NCI-H1417 (cell line): Measurements from ENCODE around the gene SCN1B.
"Not testable (repeated sequence)": the region's sequence is repeated elsewhere in the genome, so short reads cannot be mapped to it uniquely, and the experiment has no call there.

Experiments
- DNase-seq, 3 experiments: peaks; one replicate each; lab custom pipeline; 2025; lab: John Stamatoyannopoulos, UW

The SCN1B gene

GRCh38 chr19:35037716-35038622 lies 7.7 kb downstream of the SCN1B start:
- DNase-seq = no peak

DNA sequence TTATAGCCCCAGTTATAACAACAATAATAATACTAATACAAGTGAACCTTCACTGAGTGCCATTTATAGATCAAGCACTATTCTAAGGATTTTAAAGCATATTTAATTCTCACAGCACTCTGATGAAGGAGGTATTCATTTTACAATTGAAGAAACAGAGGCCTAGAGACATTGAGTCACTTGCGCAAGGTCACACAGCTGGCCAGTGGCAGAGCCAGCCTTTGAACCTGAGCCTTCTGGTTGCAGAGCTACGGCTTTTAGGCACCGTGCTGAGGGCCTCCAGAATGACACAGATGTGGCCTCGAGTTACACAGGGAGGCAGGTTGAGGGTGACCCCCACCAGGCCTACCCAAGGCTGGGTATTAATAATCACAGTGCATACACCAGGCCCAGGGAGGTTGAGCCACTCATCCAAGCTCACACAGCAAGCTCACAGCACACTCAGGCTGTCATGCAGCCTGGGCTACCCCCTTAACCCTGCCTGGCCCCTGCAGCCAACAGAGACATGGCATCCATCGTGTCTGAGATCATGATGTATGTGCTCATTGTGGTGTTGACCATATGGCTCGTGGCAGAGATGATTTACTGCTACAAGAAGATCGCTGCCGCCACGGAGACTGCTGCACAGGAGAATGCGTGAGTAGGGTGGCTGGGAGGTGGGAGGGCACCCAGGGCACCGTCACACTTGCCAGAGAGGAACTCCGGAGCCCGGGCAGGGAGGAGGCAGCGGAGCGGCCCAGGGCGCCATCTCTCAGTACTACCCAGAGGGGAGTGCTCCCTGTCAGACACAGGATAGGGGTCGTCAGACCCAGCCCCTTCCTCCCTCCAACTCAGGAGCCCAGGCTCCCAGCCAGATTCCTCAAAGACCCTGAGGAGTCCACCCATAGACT lies 8.6 kb downstream of the SCN1B start:
- peak in 1 of 3 experiments; percentile 3 for DNase-seq

DNA sequence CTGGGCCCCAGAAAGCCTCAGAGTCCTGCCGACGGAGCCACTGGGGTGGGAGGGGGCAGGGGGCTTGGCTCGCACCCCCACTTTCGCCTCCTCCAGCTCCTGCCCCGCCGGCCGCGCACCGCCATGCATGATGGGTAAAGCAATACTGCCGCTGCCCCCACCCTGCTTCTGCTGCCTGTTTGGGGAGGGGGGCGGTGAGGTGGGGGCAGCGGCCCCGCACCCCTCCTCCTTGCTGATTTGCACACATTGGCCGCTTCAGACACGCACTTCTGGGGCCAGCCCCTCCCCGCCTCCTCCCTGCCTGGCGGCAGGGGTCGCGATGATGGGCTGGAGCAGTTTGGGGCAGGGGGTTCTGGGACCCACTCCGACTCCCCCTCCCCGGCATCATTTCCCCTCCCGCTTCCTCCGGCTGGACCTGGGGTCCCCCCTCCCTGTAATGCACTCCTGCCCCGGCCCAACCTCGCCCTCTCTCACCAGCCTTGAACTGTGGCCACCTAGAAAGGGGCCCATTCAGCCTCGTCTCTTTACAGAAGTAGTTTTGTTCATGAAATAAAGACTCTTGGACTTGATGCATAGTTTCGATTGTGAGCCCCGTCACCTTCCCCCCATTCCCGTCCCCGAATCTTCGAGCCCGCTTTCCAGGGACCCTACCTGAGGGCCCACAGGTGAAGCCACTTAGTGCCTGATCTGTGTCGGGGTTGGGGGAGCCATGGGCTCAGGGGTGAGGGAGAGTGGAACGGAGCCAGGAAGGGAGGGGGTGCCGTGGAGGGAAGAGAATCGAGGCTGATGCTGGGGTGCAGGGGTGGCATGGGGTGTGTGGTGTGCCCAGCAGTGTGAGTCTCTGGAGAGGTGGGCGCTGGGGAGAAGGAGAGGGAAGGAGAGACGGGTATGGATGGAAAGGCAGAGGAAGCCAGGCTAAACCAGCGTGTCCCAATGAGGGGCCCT lies 9.9 kb downstream of the SCN1B start:
- no peak for DNase-seq

GRCh38 chr19:35040826-35041547 lies 10.7 kb downstream of the SCN1B start:
- DNase-seq = no peak

- no peak for DNase-seq
Measured at GRCh38 chr19:35041548-35042055, 11.3 kb downstream of the SCN1B start, which contains the start of gene HPN. Gene HPN, plus strand, starts transcription at chr19:35041721. Its CDS starts 786 bp downstream, at chr19:35042507.

GRCh38 chr19:35042056-35042730 lies 11.9 kb downstream of the SCN1B start:
- no peak for DNase-seq

DNA sequence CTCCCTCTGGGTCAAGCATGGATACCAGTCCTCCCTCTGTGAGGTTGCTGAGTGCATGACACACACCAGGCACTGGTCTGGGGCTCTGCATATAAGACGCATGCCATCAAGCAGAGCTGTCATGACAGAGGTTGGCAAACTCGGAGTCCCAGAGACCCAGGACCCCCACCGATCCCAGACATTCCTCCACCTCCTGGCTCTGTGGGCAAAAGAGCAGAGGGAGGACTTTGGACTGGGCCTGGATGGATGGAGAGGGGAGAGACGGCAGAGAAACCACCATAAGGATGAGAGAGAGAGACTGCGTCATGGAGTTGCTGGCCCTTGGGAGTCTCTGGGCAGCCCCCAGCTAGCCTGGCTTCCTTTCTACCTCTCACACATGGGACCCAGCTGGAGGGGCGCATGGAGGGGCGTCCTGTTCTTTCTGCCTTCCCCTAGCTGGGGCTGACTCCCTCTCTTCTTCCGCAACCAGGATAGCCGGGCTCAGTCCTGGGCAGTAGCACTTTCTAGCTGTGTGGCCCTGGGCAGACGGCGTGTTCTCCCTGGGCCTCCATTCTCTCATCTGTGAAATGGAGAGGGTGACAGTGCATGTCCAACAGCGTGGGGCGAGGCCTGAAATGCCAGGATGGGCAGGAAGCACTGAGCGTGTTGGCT lies 12.8 kb downstream of the SCN1B start:
- no peak for DNase-seq

- no peak for DNase-seq
Measured at GRCh38 chr19:35043906-35044305, 13.6 kb downstream of the SCN1B start.

GRCh38 chr19:35044317-35045117 lies 14.2 kb downstream of the SCN1B start:
- peak in 2 of 3 experiments; percentile 33 to 62 for DNase-seq

DNA sequence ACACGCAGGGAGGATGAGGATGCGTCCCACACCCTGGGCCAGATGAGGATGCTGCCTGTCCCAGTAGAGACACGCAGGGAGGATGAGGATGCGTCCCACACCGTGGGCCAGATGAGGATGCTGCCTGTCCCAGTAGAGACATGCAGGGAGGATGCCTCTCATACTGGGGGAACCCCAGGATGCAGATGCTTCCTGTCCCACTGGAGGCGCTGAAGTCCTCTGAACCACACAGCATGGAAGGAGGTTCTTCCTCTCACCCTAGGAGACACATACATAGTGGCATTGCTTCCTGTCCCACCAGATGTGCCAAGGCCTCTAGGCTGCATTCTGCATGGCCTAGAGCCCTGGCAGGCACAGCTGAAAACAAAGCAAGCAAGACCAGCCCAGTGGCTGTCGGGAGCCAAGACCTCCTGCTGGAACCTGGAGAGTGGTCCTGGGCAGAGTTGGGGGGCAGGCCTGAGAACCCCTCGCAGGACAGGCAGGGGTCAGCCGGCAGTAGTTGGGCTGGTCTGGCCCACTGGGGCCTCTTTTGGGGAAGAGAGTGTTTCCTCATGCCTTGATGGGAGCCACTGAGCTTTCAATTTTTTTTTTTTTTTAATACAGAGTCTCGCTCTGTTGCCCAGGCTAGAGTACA lies 15.5 kb downstream of the SCN1B start:
- DNase-seq = no peak

DNA sequence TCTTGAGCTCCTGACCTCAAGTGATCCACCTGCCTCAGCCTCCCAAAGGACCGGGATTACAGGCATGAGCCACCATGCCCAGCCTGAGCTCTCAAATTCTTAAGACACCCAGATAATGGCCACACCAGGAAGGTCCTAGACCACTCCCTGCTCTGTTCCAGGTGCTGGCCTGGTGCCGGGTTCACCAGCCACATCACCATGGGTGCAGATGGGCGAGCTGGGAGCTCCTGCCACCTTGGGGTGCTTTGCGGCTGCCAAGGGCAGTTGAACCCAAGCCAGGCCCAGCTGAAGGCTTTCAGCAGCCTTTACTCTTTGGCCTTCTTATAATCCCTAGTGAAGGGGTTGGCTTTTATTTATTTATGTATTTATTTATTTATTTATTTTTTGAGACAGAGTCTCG lies 16.2 kb downstream of the SCN1B start:
- no peak for DNase-seq

DNA sequence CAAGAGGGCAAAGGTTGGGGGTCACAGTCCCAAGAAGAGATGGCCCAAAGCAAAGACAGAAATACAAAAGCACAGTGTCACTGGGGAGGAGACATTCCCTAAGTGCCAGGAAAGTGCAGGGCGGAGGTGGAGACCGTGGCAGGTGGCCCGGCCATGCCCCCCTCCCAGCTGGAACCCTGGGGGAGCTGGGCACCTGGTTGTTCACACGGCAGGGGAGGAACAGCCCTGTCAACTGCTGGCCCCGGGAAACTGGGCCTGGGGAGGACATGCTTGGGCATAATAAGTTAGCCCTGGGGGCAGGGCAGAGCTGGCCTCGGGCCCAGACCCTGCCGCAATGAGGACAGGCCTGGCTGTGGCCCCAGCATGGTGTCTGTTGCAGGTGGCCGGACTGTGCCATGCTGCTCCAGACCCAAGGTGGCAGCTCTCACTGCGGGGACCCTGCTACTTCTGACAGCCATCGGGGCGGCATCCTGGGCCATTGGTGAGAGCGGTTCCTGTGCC lies 18.7 kb downstream of the SCN1B start:
- DNase-seq = peak in 2 of 3 experiments; percentile 80 to 92

GRCh38 chr19:35049456-35049855 lies 19.2 kb downstream of the SCN1B start:
- no peak for DNase-seq

DNA sequence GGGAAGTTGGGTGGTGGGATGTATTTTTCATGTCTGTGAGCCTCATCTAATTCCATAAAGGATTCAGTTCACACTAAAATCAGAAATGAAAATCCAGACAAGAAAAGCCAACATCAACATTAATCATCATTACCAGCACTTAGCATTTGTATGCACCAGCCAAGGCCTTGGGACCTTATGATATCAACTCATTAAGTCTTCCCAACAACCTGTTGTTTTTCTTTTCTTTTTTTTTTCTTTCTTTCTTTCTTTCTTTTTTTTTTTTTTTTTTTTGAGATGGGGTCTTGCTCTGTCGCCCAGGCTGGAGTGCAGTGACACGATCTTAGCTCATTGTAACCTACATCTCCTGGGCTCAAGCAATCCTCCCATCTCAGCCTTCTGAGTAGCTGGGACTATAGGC lies 20.4 kb downstream of the SCN1B start:
- DNase-seq = not testable (repeated sequence)

GRCh38 chr19:35051268-35051667 lies 21.0 kb downstream of the SCN1B start:
- not testable (repeated sequence) for DNase-seq

DNA sequence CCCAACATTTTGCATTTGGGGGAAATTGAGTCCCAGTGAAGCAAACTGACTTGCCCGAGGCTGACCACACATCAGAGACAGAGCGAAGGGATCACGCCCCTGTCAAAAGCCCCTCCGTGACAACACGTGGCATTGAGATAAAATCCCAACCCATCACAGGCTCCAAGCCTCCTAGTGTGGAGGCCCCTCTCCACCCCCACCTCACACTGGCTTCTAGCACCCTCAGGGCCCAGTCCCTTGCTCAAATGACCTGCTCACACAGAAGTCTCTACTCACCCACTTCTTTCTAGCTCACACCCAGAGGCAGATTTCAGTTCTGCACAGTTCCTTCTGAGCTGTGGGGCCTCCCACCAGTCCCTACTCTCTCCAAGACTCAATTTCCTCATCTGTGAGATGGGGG lies 21.5 kb downstream of the SCN1B start:
- no peak for DNase-seq

- no peak for DNase-seq
Measured at GRCh38 chr19:35052599-35053190, 22.4 kb downstream of the SCN1B start.
